Tibial nerve (tissue), 4 donors: ENCODE measurements around the gene ZNF473.

Experiments
- CTCF ChIP-seq, 5 experiments: fragments of 200-600 bp in 3 of 5; fragments of 450-650 bp in 2 of 5; sonication (generic) in 3 of 5; IDR thresholded peaks; one replicate each; pipeline ENCODE4 v1.5.1; 2016 to 2019; ENCODE audit warnings: antibody characterized with exemption in 5 of 5, mild to moderate bottlenecking in 3 of 5, moderate library complexity in 2 of 5
- EP300 ChIP-seq, 2 donors: sonication (generic); formaldehyde crosslinking; IDR thresholded peaks; one replicate each; pipeline ENCODE4 v1.6.1; 2017; ENCODE audit warnings: antibody characterized with exemption in 2 of 2, mild to moderate bottlenecking in 1 of 2

- TF ChIP-seq CTCF (IDR thresholded peaks at IDR 0.05) = no peak
- no peak for TF ChIP-seq EP300 (IDR thresholded peaks at IDR 0.05)
Measured at GRCh38 chr19:50007170-50007569, 18.6 kb upstream of the ZNF473 start.
